ENCODE measurements around the gene GSK3B. TPM values are rescaled to one million over a fixed set of nuclear protein-coding genes. Genes with fewer than 3 reads are reported as not detected.

Gene GSK3B
- total and polyA plus RNA-seq, 10 of the 15 experiments (the other 5 are each of a cell fraction or from before 2014, with no cell fraction given), result 8.5 to 49.8 (median 25.5) TPM

DNA sequence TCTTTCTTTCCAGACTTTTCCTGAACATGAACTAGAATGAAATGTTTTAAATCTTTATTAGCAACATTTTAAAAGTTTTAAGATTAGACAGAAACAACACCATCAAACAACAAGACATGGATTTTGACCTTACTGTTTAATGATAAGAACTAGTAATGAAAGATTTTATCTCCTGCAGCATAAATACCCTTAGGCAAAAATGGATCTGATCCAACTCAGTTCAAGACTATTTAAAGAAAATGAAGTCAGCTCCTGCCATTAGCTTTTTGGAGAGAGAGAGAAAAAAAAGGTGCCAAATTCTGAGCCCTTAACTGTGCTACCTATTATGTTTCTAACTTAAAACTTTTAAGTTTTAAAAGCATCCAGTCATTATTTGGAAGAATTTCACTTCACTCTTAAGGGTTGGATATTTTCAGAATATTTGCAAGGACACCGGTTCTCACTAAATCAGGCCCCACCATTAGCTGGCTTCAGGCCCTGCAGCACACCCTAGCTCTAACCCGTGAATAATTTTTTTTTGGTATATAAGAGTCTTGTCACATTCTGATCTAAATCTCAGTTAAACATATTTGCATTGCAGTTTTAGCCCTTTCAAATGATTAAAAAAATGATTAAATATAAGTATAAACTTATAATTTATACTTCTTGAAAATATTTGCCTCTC is 252.3 kb downstream of the GSK3B start:
- in situ Hi-C loops (cut with MboI) (no loop called here), intact Hi-C loops (cut with micrococcal nuclease; ENCODE audit: unreplicated experiment) (no loop called here)
- ChIA-PET POLR2A (no interaction called here), SMC1A (ENCODE audit: uncharacterized antibody, unreplicated experiment) (interaction anchor here (1.3 to 1.6 kb wide), 3 partner anchors 11 to 83 kb away, joined by 3 to 6 read pairs (median 4); no protein-coding TSS in a partner anchor), CTCF (interaction anchor here (0.9 to 1.2 kb wide), 2 partner anchors 22 to 575 kb away, joined by 3 to 4 read pairs; no protein-coding TSS in a partner anchor), RAD21 (ENCODE audit: unreplicated experiment) (interaction anchor here (1.4 kb wide), 1 partner anchor 11 kb away, joined by 4 read pairs; no protein-coding TSS in a partner anchor)
- Histone ChIP-seq H3K36me3 (ENCODE audit: control insufficient read depth in 2 of 2, insufficient read depth in 2 of 2, low read length in 1 of 2) (no peaks in the 10 kb centered on the region; a peak in 1 of 4 replicates), H3K9ac (ENCODE audit: control insufficient read depth, insufficient read depth, low read length) (no peak overlapping the region), H3K79me2 (ENCODE audit: control insufficient read depth, insufficient read depth, low read length) (no peaks in the 10 kb centered on the region), H4K20me1 (ENCODE audit: control insufficient read depth, insufficient read depth) (no peaks in the 10 kb centered on the region), H3K9me3 (replicated peaks; ENCODE audit: control insufficient read depth, insufficient read depth, low read length) (no peaks in the 10 kb centered on the region), H3K4me1 (ENCODE audit: control insufficient read depth, insufficient read depth, low read length) (no peaks in the 10 kb centered on the region), H2AFZ (ENCODE audit: control insufficient read depth, low read depth, low read length) (no peak overlapping the region), H3K27ac (ENCODE audit: control insufficient read depth, insufficient read depth) (no peak overlapping the region), H3K27me3 (replicated peaks in 1 of 2; ENCODE audit: control insufficient read depth in 2 of 2, insufficient read depth in 2 of 2, low read length in 1 of 2) (no peaks in the 10 kb centered on the region), H3K4me3 (no peak overlapping the region), H3K4me2 (ENCODE audit: control insufficient read depth, insufficient read depth) (no peak overlapping the region)
- ATAC-seq (no peak), FAIRE-seq (no peak), DNase-seq (ENCODE audit: low read depth, low spot score) (no peak)
- no peak for TF ChIP-seq ZBTB11 (CRISPR knock-in tag; IDR thresholded peaks at IDR 0.05)
- no peak for TF ChIP-seq MXI1 (IDR thresholded peaks at IDR 0.05; ENCODE audit: low read depth, low read length)
- TF ChIP-seq RUNX3 (IDR thresholded peaks at IDR 0.05; ENCODE audit: low read length), result no peak
- no peak for TF ChIP-seq CHD2 (IDR thresholded peaks at IDR 0.05; ENCODE audit: borderline replicate concordance, low read depth, low read length)
- TF ChIP-seq, protein P1, sequence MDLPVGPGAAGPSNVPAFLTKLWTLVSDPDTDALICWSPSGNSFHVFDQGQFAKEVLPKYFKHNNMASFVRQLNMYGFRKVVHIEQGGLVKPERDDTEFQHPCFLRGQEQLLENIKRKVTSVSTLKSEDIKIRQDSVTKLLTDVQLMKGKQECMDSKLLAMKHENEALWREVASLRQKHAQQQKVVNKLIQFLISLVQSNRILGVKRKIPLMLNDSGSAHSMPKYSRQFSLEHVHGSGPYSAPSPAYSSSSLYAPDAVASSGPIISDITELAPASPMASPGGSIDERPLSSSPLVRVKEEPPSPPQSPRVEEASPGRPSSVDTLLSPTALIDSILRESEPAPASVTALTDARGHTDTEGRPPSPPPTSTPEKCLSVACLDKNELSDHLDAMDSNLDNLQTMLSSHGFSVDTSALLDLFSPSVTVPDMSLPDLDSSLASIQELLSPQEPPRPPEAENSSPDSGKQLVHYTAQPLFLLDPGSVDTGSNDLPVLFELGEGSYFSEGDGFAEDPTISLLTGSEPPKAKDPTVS (IDR thresholded peaks at IDR 0.05; ENCODE audit: low read depth, low read length), result no peak
- TF ChIP-seq ASH2L (IDR thresholded peaks at IDR 0.05; ENCODE audit: borderline replicate concordance, low read depth), result no peak
- TF ChIP-seq ZNF217 (IDR thresholded peaks at IDR 0.05), result no peak
- TF ChIP-seq NR2F1 (conservative IDR thresholded peaks at IDR 0.05), result no peak
- TF ChIP-seq KLF5 (IDR thresholded peaks at IDR 0.05; ENCODE audit: partially characterized antibody), result no peak
- TF ChIP-seq GATAD2B (conservative IDR thresholded peaks at IDR 0.05; ENCODE audit: low read depth), result no peak
- no peak for TF ChIP-seq ZNF592 (IDR thresholded peaks at IDR 0.05)
- no peak for TF ChIP-seq NR2C1 (IDR thresholded peaks at IDR 0.05)
- TF ChIP-seq, protein P2, sequence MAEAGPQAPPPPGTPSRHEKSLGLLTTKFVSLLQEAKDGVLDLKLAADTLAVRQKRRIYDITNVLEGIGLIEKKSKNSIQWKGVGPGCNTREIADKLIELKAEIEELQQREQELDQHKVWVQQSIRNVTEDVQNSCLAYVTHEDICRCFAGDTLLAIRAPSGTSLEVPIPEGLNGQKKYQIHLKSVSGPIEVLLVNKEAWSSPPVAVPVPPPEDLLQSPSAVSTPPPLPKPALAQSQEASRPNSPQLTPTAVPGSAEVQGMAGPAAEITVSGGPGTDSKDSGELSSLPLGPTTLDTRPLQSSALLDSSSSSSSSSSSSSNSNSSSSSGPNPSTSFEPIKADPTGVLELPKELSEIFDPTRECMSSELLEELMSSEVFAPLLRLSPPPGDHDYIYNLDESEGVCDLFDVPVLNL (IDR thresholded peaks at IDR 0.05; ENCODE audit: low read depth, low read length), result no peak
- no TSS peak for BruUV-seq (replicated peaks)
- 98% methylated on average over 2 of the region's 2 CpGs for WGBS (ENCODE audit: insufficient coverage, insufficient replicate concordance, low lambda C conversion rate, missing lambda C conversion rate)
